ENCODE measurements around the gene NHERF2.

The NHERF2 gene

DNA sequence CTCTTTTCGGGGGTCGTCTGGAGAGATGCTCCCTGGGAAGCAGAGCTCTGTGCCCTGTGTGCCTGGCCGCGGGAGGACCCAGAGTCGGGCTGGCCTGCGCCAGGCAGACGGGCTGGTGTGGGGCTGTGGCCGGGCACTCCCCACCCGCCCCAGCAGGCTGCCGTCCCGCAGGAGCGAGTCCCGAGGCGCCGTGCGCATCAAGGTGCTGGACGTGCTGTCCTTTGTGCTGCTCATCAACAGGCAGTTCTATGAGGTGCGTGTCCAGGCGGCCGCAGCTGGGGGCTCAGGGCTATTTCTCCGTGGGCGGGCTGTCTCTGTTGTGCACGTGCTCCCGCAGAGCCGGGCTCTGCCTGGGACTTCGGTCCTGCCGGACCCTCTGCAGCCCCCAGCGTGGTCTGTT is 36.1 kb downstream of the NHERF2 start:
- H3K4me3 ChIP-seq (replicated peaks in 1 of 2; ENCODE audit: low read depth in 2 of 2, low read length in 2 of 2): no peak overlapping the region
- no peak for DNase-seq (ENCODE audit: low read depth in 2 of 2)
- TF ChIP-seq, protein P1, sequence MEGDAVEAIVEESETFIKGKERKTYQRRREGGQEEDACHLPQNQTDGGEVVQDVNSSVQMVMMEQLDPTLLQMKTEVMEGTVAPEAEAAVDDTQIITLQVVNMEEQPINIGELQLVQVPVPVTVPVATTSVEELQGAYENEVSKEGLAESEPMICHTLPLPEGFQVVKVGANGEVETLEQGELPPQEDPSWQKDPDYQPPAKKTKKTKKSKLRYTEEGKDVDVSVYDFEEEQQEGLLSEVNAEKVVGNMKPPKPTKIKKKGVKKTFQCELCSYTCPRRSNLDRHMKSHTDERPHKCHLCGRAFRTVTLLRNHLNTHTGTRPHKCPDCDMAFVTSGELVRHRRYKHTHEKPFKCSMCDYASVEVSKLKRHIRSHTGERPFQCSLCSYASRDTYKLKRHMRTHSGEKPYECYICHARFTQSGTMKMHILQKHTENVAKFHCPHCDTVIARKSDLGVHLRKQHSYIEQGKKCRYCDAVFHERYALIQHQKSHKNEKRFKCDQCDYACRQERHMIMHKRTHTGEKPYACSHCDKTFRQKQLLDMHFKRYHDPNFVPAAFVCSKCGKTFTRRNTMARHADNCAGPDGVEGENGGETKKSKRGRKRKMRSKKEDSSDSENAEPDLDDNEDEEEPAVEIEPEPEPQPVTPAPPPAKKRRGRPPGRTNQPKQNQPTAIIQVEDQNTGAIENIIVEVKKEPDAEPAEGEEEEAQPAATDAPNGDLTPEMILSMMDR (IDR thresholded peaks at IDR 0.05; ENCODE audit: low read depth, low read length): no peak

DNA sequence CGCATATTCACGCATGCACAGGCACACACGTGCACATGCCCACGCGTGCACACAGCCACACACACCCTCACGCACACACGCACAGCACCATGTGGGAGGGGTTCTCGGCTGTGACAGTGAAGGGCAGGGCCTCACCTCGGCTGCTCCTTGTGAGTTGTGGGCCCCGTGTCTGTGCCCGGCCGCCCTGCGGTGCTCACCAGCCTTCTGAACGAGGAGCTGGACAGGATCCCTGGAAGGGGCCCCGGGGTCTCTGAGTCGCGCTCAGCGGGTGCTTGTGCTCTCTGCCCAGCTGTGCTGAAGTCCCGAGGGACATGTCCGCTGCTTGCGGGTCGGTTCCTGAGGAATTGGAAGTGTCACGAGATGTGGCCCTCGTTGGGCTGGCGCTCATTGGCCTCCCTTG is 37.2 kb downstream of the NHERF2 start:
- H3K4me3 ChIP-seq (replicated peaks in 1 of 2; ENCODE audit: low read depth in 2 of 2, low read length in 2 of 2): no peak overlapping the region
- TF ChIP-seq, protein P1 (IDR thresholded peaks at IDR 0.05; ENCODE audit: low read depth, low read length): no peak
- DNase-seq (ENCODE audit: low read depth in 2 of 2): no peak

DNA sequence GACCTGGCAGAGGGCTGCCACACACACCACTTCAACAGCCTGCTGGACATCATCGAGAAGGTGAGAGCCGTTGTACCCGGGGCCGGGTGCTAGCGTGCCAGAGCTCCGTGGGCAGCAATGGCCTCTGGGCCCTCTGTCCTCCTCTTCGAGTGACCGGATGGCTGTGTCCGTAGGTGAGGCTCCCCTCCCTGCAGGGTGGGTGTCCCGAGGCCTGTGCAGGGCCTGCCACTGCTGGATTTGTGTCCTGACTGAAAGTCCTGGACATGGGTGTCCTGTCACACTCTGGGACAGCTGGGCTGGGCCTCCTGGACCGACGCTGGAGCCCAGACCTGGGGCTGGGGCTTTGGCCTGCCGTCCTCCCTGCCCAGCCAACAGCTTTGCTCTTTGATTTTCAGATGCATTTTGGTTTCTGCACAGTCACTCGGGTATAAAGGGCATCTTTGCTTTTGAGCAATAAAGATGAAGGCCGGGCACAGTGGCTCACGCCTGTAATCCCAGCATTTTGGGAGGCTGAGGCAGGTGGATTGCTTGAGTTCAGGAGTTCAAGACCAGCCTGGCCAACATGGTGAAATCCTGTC is 37.8 kb downstream of the NHERF2 start:
- H3K4me3 ChIP-seq (replicated peaks in 1 of 2; ENCODE audit: low read depth in 2 of 2, low read length in 2 of 2): no peak overlapping the region
- TF ChIP-seq, protein P1 (IDR thresholded peaks at IDR 0.05; ENCODE audit: low read depth, low read length): no peak
- no peak for DNase-seq (ENCODE audit: low read depth in 2 of 2)

DNA sequence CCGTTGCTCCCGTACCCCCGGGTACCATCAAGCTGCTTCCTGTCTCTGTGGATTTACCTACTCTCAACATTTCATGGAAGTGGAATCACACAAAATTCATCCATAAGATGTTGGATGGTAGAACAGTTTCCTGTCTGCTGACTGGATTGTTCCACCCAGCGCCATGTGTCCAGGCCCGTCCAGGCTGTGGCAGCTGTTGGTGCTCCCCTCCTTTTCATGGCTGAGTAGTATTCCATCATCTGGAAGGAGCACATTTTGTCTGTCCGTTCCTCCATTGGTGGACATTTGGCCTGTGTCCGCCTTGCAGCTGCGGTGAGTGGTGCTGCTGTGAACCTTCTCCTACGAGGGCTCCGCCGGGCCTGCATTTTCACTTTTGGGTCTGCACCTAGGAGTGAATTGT is 39.4 kb downstream of the NHERF2 start:
- no peak overlapping the region for H3K4me3 ChIP-seq (replicated peaks in 1 of 2; ENCODE audit: low read depth in 2 of 2, low read length in 2 of 2)
- TF ChIP-seq, protein P1 (IDR thresholded peaks at IDR 0.05; ENCODE audit: low read depth, low read length): no peak
- DNase-seq (ENCODE audit: low read depth in 2 of 2): no peak

DNA sequence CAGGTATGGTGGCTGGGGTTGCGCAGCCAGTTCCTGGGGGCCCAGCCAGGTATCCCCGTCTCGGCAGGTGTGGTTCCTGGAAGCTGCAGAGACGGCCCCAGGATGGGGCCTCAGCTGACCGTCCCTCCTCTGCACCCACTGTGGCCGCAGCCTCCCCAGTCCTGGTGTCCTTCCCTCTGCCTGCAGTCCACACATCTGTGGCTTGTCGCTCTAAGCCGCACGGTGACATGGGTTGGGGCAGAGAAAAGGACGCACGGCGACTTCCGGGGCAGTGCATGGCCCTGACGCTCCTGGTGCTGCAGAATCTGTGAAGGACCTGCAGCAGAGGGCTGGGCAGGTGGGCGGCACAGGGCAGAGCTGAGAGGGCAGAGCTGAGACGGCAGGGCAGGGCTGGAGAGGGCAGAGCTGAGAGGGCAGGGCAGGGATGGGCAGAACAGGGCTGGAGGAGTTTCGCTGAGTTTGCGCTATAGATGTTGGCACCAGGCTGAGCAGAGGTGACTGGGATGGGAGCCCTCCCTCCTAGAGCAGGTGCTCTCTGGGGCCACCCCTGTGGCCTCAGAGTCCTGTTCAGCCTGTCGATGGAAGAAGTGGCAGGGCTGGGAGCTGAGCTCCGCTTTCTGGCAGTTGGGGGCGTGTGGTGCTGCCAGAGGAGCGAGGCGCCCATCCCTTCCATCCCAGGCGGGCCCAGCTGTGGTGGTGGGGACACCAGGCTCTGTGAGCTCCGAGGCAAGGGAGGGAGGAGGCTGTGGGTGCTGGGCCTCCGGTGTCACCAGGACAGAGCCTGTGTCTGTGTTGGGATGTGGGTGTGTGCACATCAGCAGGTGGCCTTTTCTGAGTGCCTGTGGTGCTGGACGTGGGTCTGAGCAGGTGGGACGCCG is 44.1 kb downstream of the NHERF2 start:
- no peak overlapping the region for H3K4me3 ChIP-seq (replicated peaks in 1 of 2; ENCODE audit: low read depth in 2 of 2, low read length in 2 of 2)
- DNase-seq (ENCODE audit: low read depth in 2 of 2): no peak
- TF ChIP-seq, protein P1 (IDR thresholded peaks at IDR 0.05; ENCODE audit: low read depth, low read length): no peak

DNA sequence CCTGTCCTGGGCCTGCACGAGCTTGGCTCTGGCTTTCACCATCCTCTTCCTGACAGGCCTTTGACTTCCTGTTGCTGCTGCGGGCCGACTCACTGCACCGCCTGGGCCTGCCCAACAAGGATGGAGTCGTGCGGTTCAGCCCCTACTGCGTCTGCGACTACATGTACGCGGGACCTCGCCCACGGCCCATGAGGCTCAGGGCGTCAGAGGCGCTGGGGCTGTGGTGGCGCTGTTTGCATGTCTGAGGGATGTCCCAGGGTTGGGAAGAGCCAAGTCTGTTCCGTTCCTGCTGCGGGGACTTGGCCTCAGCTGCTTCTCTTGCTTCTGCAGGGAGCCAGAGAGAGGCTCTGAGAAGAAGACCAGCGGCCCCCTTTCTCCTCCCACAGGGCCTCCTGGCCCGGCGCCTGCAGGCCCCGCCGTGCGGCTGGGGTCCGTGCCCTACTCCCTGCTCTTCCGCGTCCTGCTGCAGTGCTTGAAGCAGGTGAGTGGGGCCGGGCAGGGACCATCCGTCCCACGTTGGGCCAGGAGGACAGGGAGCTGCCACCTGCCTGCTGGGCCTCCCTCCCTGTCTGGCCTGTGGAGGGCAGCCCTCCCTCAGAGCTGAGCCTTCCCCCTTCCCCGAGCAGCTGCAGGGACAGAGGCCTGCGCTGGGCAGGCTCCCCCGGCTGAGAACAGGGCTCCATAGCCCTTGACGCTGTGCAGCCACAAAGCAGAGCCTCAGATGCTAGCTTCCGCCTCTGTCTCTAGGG is 44.9 kb downstream of the NHERF2 start:
- H3K4me3 ChIP-seq (replicated peaks in 1 of 2; ENCODE audit: low read depth in 2 of 2, low read length in 2 of 2): no peak overlapping the region
- DNase-seq (ENCODE audit: low read depth in 2 of 2): no peak
- TF ChIP-seq, protein P1 (IDR thresholded peaks at IDR 0.05; ENCODE audit: low read depth, low read length): no peak
